Endothelial cell of umbilical vein (primary cell): Measurements from ENCODE around the gene MC5R.

Experiments
- EZH2 ChIP-seq: IDR thresholded peaks from 2 replicates; pipeline ENCODE4 v1.6.1; 2012; ENCODE audit warnings: borderline replicate concordance, low read depth, mild to moderate bottlenecking, moderate library complexity, low read length, inconsistent platforms; ENCODE audit not compliant: severe bottlenecking
- FOS ChIP-seq: IDR thresholded peaks from 2 replicates; pipeline ENCODE4 v1.6.1; 2011; ENCODE audit warnings: mild to moderate bottlenecking, low read length, moderate library complexity, borderline replicate concordance; ENCODE audit not compliant: insufficient read depth
- JUN ChIP-seq: IDR thresholded peaks from 2 replicates; pipeline ENCODE4 v1.6.1; 2011; ENCODE audit warnings: borderline replicate concordance, low read depth; ENCODE audit not compliant: insufficient read length, insufficient read depth
- MYC ChIP-seq: IDR thresholded peaks from one replicate; pipeline ENCODE4 v1.6.1; 2011; ENCODE audit warnings: mild to moderate bottlenecking, low read depth, low read length
- POLR2A ChIP-seq: IDR thresholded peaks from 2 replicates; pipeline ENCODE4 v1.6.1; 2012; ENCODE audit warnings: low read depth, mild to moderate bottlenecking, control low read depth, low read length
- POLR2AphosphoS5 ChIP-seq: IDR thresholded peaks from 2 replicates; pipeline ENCODE4 v1.6.1; 2012; ENCODE audit warnings: low read depth, mild to moderate bottlenecking, control low read depth, low read length, moderate library complexity; ENCODE audit not compliant: insufficient read depth
- TF ChIP-seq, protein P1 (sequence below), 2 donors: IDR thresholded peaks; 1 replicate in 1 of 2; 2 replicates in 1 of 2; pipeline ENCODE4 v1.5.1; 2011; ENCODE audit warnings: low read length in 2 of 2, mild to moderate bottlenecking in 2 of 2, moderate library complexity in 2 of 2, control low read depth in 1 of 2, inconsistent platforms in 1 of 2, low read depth in 1 of 2; ENCODE audit not compliant: insufficient read depth in 1 of 2; ENCODE audit errors: extremely low read depth in 1 of 2
- TF ChIP-seq, protein P2 (sequence below): IDR thresholded peaks from 2 replicates; pipeline ENCODE4 v1.6.1; 2011; ENCODE audit not compliant: insufficient read depth, insufficient read length

DNA sequence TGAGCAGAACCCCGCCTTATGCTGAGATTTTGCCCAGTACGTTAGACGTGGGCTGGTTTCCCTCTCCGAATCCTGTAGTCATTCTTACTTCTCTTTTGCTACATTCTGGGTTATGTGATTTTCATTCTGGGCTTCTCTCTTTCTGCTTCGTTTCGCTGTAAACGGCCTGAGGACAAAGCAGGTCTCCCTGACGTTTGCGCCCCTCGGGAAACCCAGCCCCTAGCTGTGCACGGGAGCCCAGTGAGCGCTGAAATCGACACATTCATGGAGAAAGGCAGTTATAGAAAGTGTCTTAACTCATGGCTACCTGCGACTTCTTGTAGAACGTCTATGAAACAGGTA, 22.7 kb upstream of the MC5R start:
- TF ChIP-seq, protein P1, sequence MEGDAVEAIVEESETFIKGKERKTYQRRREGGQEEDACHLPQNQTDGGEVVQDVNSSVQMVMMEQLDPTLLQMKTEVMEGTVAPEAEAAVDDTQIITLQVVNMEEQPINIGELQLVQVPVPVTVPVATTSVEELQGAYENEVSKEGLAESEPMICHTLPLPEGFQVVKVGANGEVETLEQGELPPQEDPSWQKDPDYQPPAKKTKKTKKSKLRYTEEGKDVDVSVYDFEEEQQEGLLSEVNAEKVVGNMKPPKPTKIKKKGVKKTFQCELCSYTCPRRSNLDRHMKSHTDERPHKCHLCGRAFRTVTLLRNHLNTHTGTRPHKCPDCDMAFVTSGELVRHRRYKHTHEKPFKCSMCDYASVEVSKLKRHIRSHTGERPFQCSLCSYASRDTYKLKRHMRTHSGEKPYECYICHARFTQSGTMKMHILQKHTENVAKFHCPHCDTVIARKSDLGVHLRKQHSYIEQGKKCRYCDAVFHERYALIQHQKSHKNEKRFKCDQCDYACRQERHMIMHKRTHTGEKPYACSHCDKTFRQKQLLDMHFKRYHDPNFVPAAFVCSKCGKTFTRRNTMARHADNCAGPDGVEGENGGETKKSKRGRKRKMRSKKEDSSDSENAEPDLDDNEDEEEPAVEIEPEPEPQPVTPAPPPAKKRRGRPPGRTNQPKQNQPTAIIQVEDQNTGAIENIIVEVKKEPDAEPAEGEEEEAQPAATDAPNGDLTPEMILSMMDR (IDR thresholded peaks at IDR 0.05; ENCODE audit: extremely low read depth in 1 of 2, insufficient read depth in 1 of 2, low read depth in 1 of 2, low read length in 2 of 2), result no peak
- TF ChIP-seq MYC (no peak), EZH2 (no peak), POLR2A (no peak), JUN (no peak), POLR2AphosphoS5 (no peak), FOS (no peak)
- TF ChIP-seq, protein P2, sequence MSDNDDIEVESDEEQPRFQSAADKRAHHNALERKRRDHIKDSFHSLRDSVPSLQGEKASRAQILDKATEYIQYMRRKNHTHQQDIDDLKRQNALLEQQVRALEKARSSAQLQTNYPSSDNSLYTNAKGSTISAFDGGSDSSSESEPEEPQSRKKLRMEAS, result no peak
